ACHN (cell line): ENCODE results near the gene WDR73.
A peak's percentile ranks its signal among the peaks of the same experiment; 100 is the strongest.
"Not testable (repeated sequence)": the region's sequence is repeated elsewhere in the genome, so short reads cannot be mapped to it uniquely, and the experiment has no call there.

Experiments
- DNase-seq: peaks from one replicate; pipeline ENCODE4 v3.0.0-alpha.2; 2015
- in situ Hi-C: cut with HindIII; loops from 2 replicates; pipeline ENCODE4 v1.10.0; 2017; ENCODE audit warnings: low sequenced_read_pairs, low pct_ligation_motif_present, low pct_unique_long_range_greater_than_20kb

The WDR73 gene

GRCh38 chr15:84658788-84659411 is 4.8 kb upstream of the WDR73 start:
- in situ Hi-C loops: no loop called here
- no peak for DNase-seq

- DNase-seq: peak; percentile 89
- in situ Hi-C loops: no loop called here
These were observed 4.2 kb upstream of the WDR73 start, which contains the start of gene NMB for GRCh38 chr15:84658080-84658787. Gene NMB (minus strand): TSS chr15:84658199. CDS start chr15:84658152, 47 bp downstream.

- DNase-seq: no peak
- in situ Hi-C loops: no loop called here
These were observed 3.6 kb upstream of the WDR73 start for GRCh38 chr15:84657748-84658079.

GRCh38 chr15:84656972-84657371 is 2.9 kb upstream of the WDR73 start:
- no peak for DNase-seq
- in situ Hi-C loops: no loop called here

- in situ Hi-C loops: no loop called here
- DNase-seq: peak; percentile 83
These were observed 788 bp upstream of the WDR73 start for GRCh38 chr15:84654689-84655453.

DNA sequence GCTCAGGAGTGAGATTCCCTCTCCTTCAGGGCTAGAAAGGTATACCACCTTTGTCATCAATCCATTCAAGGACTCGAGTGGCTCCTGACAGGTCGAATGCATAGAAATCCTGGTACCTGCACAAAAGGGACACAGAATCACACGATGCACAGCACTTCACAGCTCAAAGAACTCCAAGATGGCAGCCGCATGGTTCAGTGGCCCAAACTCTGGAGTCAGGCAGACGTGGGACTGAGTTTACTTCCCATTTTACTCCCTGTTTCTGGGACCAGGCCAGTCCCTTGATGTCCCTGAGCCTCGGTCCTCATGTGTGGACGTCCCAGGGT is 536 bp downstream of the WDR73 start:
- DNase-seq: no peak
- in situ Hi-C loops: no loop called here

- DNase-seq: no peak
- in situ Hi-C loops: no loop called here
These were observed 4.4 kb downstream of the WDR73 start for GRCh38 chr15:84649706-84650105.

GRCh38 chr15:84648539-84648938 is 5.5 kb downstream of the WDR73 start:
- in situ Hi-C loops: no loop called here
- no peak for DNase-seq

GRCh38 chr15:84647726-84648125 is 6.4 kb downstream of the WDR73 start:
- in situ Hi-C loops: no loop called here
- DNase-seq: no peak

DNA sequence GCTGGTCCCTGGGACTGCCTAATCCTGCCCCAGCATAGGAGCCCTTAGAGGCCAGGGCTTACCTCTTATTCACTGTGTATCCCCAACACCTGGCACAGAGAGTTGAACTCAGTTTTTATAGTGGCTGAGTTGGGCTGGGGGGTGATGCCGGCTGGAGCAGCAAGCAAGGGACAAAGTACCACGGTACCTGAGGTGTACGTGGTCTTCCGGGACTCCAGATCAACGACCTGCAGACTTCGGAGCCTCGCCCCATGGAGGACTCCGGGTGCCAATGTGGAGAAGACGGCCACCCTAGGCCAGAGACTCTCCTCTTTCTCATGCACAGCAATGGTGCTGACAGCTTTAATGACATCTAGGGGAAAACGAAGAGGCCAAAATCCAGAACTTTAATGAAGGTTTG is 8.1 kb downstream of the WDR73 start:
- no peak for DNase-seq
- in situ Hi-C loops: no loop called here

DNA sequence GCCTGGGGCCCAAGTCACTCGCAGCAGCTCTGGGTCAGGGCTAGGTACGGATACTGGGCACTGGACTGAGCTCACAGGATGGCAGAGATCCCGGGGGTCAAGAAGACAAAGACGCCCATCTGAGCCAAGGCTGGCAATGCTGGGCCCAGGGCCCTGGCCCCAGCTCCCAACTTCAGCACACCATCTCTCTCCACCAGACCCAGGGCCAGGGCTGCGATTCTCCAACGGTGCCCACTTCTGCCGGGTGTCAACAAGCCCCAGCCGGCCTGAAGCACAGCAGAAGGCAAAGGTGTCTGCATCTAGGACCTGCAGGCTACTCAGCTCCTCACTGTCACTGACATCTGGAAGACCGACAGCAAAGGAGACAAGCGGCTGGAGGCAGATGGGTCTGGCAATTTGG is 8.6 kb downstream of the WDR73 start:
- no peak for DNase-seq

GRCh38 chr15:84643838-84644237 is 10.2 kb downstream of the WDR73 start:
- in situ Hi-C loops: no loop called here
- no peak for DNase-seq

More for the DNA sequence above, 8.6 kb downstream of the WDR73 start:
- in situ Hi-C loops: no loop called here

DNA sequence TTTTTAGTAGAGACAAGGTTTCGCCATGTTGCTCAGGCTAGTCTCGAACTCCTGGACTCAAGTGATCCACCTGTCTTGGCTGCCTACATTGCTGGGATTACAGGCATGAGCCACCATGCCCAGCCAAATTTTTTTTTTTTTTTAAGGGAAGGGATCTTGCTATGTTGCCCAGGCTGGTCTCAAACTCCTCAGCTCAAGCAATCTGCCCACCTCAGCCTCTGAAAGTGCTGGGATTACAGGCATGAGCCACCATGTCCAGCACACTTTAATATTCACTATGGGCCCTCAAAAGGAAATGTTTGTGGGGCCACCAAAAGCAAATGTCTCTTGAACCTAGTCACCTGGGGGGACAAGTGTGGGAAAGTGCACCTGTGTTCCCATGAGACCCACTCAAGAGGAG is 11.4 kb downstream of the WDR73 start:
- in situ Hi-C loops, DNase-seq: not testable (repeated sequence)

- DNase-seq, in situ Hi-C loops: not testable (repeated sequence)
These were observed 12.2 kb downstream of the WDR73 start for GRCh38 chr15:84641871-84642270.

DNA sequence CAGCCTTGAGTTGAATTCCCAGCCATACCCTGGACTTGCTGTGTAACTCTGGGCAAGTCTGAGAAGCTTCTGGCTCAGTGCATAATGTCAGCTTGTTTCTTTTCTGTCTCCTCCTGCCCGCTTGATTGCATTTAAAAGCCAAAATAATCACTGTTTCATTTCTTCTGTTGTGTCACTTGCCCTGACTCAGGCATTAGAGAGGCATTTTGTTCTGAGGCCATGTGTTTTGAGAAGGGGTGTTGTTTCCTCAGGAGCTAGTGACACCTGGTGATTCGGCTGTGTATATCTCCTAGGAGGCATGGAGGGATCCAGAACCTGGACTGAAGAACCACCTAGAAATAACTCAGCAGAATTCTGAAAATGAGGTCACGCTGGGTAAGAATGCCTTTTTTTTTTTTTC is 16.0 kb downstream of the WDR73 start:
- peak; percentile 12 for DNase-seq
- in situ Hi-C loops: no loop called here

GRCh38 chr15:84634228-84634837 is 19.8 kb downstream of the WDR73 start:
- in situ Hi-C loops: no loop called here
- no peak for DNase-seq

GRCh38 chr15:84633311-84634227 is 20.5 kb downstream of the WDR73 start:
- peak; percentile 60 for DNase-seq
- in situ Hi-C loops: no loop called here

GRCh38 chr15:84631706-84632272 is 22.3 kb downstream of the WDR73 start:
- peak; percentile 16 for DNase-seq
- in situ Hi-C loops: no loop called here
